GM18907 (cell line): Measurements from ENCODE around the gene KLHL40.

Experiments used
- ATAC-seq: cut with Tn5 transposase; IDR thresholded peaks from one replicate; pipeline ENCODE4 v1.9.1; 2021; ENCODE audit warnings: mild to moderate bottlenecking, moderate library complexity; ENCODE audit not compliant: unreplicated experiment

The KLHL40 gene

GRCh38 chr3:42702066-42702951 lies 17.0 kb downstream of the KLHL40 start, which contains the start of gene HHATL:
HHATL (minus strand) TSS chr3:42702798; CDS start chr3:42700826, 1,972 bp downstream.
- ATAC-seq, result no peak

- no peak for ATAC-seq
Observed at GRCh38 chr3:42702982-42703694, 17.8 kb downstream of the KLHL40 start.

- ATAC-seq, result no peak
Observed at GRCh38 chr3:42703695-42704025, 18.3 kb downstream of the KLHL40 start.

- ATAC-seq, result no peak
Observed at GRCh38 chr3:42704136-42704841, 19.0 kb downstream of the KLHL40 start.

- no peak for ATAC-seq
Observed at GRCh38 chr3:42705058-42705767, 19.9 kb downstream of the KLHL40 start.

GRCh38 chr3:42705962-42706585 lies 20.7 kb downstream of the KLHL40 start:
- ATAC-seq, result no peak

GRCh38 chr3:42706721-42707619 lies 21.6 kb downstream of the KLHL40 start:
- no peak for ATAC-seq

- ATAC-seq, result no peak
Observed at GRCh38 chr3:42707620-42708355, 22.5 kb downstream of the KLHL40 start.

- ATAC-seq, result no peak
Observed at GRCh38 chr3:42708611-42709151, 23.3 kb downstream of the KLHL40 start.

GRCh38 chr3:42709621-42710020 lies 24.3 kb downstream of the KLHL40 start:
- ATAC-seq, result no peak

GRCh38 chr3:42710323-42711021 lies 25.1 kb downstream of the KLHL40 start:
- ATAC-seq, result no peak

- ATAC-seq, result no peak
Observed at GRCh38 chr3:42711491-42712343, 26.4 kb downstream of the KLHL40 start.

- ATAC-seq, result no peak
Observed at GRCh38 chr3:42712344-42712648, 27.0 kb downstream of the KLHL40 start.

GRCh38 chr3:42712688-42713372 lies 27.5 kb downstream of the KLHL40 start:
- ATAC-seq, result no peak

GRCh38 chr3:42713747-42714146 lies 28.4 kb downstream of the KLHL40 start:
- no peak for ATAC-seq

- no peak for ATAC-seq
Observed at GRCh38 chr3:42714171-42714852, 29.0 kb downstream of the KLHL40 start.
